Measurements from ENCODE around the gene DAPL1.
"Not testable (repeated sequence)": the region's sequence is repeated elsewhere in the genome, so short reads cannot be mapped to it uniquely, and the experiment has no call there.

Gene DAPL1

GRCh38 chr2:158825021-158825420, 29.9 kb downstream of the DAPL1 start:
- no peak for DNase-seq

- DNase-seq = no peak
These were observed 31.8 kb downstream of the DAPL1 start for GRCh38 chr2:158826965-158827364.

GRCh38 chr2:158828378-158829164, 33.5 kb downstream of the DAPL1 start:
- DNase-seq = peak; percentile 6

GRCh38 chr2:158829167-158829566, 34.0 kb downstream of the DAPL1 start:
- DNase-seq = no peak

- DNase-seq = no peak
These were observed 35.1 kb downstream of the DAPL1 start for GRCh38 chr2:158830201-158830600.

- no peak for DNase-seq
These were observed 40.3 kb downstream of the DAPL1 start for GRCh38 chr2:158835431-158835830.

- DNase-seq = no peak
These were observed 42.5 kb downstream of the DAPL1 start for GRCh38 chr2:158837645-158838044.

- DNase-seq = no peak
These were observed 46.7 kb downstream of the DAPL1 start for GRCh38 chr2:158841850-158842249.

- no peak for DNase-seq
These were observed 50.3 kb downstream of the DAPL1 start for GRCh38 chr2:158845444-158845843.

- DNase-seq = no peak
These were observed 50.7 kb downstream of the DAPL1 start for GRCh38 chr2:158845859-158846258.

GRCh38 chr2:158847526-158847925, 52.4 kb downstream of the DAPL1 start:
- not testable (repeated sequence) for DNase-seq

- not testable (repeated sequence) for DNase-seq
These were observed 53.2 kb downstream of the DAPL1 start for GRCh38 chr2:158848031-158848970.

GRCh38 chr2:158860179-158860578, 65.1 kb downstream of the DAPL1 start:
- DNase-seq = not testable (repeated sequence)

- not testable (repeated sequence) for DNase-seq
These were observed 66.5 kb downstream of the DAPL1 start for GRCh38 chr2:158861626-158862025.

- not testable (repeated sequence) for DNase-seq
These were observed 70.4 kb downstream of the DAPL1 start for GRCh38 chr2:158865469-158865868.

All from midbrain (tissue), 1 donor.